Lung microvascular endothelial cell (primary cell): ENCODE results near the gene SLC32A1. TPM values are rescaled to one million over a fixed set of nuclear protein-coding genes. Genes with fewer than 3 reads are reported as not detected.
A peak's percentile ranks its signal among the peaks of the same experiment; 100 is the strongest.

Source experiments
- DNase-seq, 2 donors: peaks; one replicate each; pipeline versions ENCODE4 v3.0.0 to v3.0.0-alpha.2; 2010; ENCODE audit warnings: low read depth in 2 of 2
- total RNA-seq: library from RNA; depleted of rRNA; stranded (reverse); fragments of >200 nt; gene quantifications from 2 replicates; pipeline ENCODE4 v1.2.1, GENCODE V29; 2014

SLC32A1 gene
- total RNA-seq, 1 donor from 2014 or later, result not detected

DNA sequence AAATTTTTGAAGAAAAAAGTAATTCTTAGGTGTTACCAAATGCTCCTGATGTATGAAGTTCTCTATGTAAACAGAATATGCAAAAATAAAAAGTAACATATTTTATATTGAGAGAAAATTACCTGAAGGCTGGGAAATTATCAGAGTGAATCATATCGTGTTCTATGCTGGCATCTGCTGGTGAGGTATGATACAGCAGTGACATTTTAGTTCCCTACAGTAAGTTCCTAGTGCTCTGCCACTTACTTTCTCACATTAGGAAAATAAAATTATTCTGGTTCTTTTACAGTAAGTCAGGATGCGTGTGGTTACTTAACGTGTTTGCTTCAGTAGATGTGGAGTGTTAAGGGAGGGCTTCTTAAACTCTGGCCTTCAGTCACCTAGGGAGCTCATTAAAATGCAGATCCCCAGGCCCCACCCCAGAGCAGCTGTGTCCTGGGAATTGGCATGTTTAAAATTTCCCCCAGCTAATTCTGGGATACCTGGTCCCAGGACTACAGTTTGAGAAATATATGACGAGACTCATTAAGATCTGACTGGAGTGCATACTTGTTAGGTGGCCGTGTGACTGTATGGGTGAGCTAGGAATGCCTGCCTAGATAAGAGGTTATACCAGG lies 27.2 kb downstream of the SLC32A1 start:
- peak; percentile 61 to 75 for DNase-seq

DNA sequence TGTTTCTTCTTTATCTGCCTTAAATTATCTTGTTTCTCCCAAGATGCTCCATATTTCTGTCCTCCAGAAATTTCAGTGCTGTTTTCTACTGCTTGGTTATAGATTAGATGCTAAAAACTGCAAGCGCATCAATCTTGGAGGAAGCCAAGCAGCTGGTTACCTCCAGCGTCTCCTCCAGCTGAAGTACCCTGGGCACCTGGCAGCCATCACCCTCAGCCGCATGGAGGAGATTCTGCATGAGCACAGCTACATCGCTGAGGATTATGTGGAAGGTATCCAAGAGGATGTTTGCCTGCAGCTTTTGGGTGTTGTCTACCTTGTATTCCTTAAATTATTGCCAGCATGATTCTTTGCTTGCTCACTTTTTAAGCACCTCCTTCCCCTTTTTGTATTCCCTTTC lies 27.7 kb downstream of the SLC32A1 start:
- DNase-seq, result no peak

DNA sequence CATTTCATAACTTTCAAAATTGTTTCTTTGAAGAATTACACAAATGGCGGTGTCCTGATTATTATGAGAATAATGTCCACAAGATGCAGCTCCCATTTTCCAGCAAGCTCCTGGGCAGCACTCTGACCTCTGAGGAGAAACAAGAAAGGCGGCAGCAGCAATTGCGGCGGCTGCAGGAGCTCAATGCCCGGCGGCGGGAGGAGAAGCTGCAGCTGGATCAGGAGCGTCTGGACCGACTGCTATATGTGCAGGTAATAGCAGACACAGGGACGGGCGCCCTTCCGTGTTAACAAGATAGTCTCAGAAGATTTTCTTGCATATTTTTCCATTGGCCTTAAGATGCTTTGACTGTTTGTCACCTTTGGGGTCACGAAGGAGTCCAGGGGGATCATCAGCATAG lies 30.6 kb downstream of the SLC32A1 start:
- no peak for DNase-seq

- no peak for DNase-seq
These were observed 31.1 kb downstream of the SLC32A1 start for GRCh38 chr20:38755324-38755910.

DNA sequence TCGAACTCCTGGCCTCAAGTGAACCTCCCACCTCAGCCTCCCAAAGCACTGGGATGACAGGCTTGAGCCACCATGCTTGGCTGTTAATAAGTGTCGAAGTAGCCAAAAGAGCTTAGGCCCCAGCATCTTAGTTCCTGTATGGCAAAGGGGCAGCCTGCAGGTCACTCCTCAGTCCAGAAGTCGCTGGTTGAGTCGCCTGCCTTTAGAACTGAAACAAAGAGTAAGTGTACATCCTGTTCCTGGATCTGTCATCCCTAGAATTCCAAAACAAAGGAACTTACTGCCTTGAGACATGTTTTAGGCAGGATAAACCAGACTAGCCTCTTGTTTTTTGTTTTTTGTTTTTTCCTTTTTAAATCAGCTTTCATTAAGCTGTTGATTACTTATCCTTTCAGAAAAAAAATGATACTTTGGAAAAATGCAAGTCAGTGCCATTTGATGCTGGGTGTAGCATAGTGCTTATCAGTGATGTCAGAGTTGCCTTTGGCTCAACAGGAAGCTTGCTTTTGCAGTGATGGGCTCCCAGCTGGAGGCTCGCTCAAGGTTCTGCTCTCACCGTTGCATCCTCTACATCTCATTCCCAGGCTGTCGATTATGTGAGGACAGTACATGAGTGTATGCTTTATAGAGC lies 33.0 kb downstream of the SLC32A1 start:
- peak; percentile 33 to 69 for DNase-seq

DNA sequence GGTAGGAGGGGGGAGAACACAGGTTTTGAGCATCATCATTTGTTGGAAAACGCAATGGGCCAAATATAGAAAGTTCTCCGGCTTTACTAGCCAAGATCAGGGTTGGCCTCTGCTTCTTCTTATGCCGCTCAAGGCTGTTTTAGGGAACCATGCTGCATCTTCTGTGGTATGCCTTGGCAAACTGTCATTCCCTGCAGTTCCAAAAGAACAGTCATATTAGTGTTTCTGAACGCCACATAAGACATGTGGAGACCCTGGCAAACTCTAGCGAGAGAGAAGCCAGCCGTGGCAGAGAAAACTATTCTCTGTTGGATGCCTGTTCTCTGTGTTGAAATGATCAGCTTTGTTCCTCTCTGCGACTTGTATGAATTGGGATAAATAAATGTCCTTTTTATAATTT lies 34.8 kb downstream of the SLC32A1 start:
- no peak for DNase-seq

- DNase-seq, result no peak
These were observed 36.7 kb downstream of the SLC32A1 start for GRCh38 chr20:38760978-38761377.

DNA sequence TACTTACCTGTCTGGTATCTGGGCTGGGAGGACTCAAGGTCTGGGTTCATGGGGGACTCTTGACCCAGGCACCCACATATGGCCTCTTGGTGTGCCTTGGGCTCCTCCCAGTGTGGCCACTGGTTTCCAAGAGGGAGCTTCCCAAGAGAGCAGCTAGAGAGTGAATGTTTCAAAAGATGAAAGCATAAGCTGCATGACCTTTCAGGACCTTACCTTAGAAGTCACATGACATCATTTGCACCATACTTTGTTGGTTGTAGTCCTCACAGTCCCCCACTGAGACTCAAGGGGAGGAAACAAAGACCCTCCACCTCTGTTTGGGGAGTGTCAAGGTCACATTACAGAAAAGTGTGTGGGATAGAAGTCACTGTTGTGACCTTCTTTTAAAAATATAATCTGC lies 37.9 kb downstream of the SLC32A1 start:
- DNase-seq, result no peak

DNA sequence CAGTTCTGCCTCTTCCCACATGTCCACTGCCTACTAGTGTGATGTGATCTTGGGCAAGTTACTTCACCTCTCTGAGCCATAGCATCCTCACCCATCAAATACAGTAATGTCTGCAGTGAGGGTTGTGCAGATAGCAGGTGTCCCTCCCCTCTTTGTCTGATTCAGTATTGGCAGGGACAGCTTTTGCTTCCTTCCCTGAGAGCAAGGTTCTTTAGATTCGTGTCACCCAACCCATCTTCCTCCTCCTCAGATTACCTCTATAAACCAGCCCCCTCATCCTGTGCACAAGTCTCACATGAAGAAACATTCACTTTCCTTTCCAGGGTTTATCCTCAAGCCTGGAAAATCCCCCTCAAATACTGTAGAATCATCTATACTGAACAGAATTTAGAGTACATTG lies 39.3 kb downstream of the SLC32A1 start:
- DNase-seq, result no peak

- peak; percentile 16 to 88 for DNase-seq
These were observed 40.5 kb downstream of the SLC32A1 start for GRCh38 chr20:38764567-38765318.

- DNase-seq, result peak in 1 of 2 donors; percentile 34
These were observed 41.8 kb downstream of the SLC32A1 start for GRCh38 chr20:38766071-38766470.

- DNase-seq, result no peak
These were observed 45.4 kb downstream of the SLC32A1 start for GRCh38 chr20:38769376-38770295.

GRCh38 chr20:38770546-38770945 lies 46.3 kb downstream of the SLC32A1 start:
- no peak for DNase-seq

DNA sequence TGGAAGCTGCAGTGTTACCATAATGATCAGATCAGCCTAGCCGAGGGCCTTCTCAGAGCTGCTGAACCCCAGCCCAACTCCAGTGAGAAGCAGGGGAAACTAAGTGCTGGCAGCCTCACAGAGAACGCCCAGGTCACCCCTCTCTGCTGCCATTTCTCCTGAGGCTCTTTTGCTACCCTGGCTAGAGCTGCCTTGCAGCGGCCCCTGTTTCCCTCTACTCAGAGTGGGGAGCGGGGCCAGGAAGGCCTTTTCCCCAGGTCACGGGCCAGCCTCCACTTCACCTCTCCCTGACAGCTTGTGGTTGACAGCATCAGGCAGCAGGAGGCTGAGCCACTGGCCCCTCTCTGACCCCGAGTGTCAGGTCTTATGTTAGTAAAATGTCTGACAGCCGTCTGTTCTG lies 46.7 kb downstream of the SLC32A1 start:
- no peak for DNase-seq

- DNase-seq, result no peak
These were observed 47.3 kb downstream of the SLC32A1 start for GRCh38 chr20:38771621-38772020.

- no peak for DNase-seq
These were observed 49.9 kb downstream of the SLC32A1 start for GRCh38 chr20:38774167-38774566.

- no peak for DNase-seq
These were observed 52.1 kb downstream of the SLC32A1 start for GRCh38 chr20:38776363-38776762.
